GM21367 (cell line): Measurements from ENCODE around the gene C4orf33.
"Not testable (repeated sequence)": the region's sequence is repeated elsewhere in the genome, so short reads cannot be mapped to it uniquely, and the experiment has no call there.

Experiments
- ATAC-seq: cut with Tn5 transposase; IDR thresholded peaks from one replicate; pipeline ENCODE4 v1.9.1; 2021; ENCODE audit not compliant: unreplicated experiment

Gene C4orf33

GRCh38 chr4:129126614-129127013 is 30.7 kb downstream of the C4orf33 start:
- ATAC-seq, result not testable (repeated sequence)

GRCh38 chr4:129129143-129129542 is 33.2 kb downstream of the C4orf33 start:
- ATAC-seq, result no peak

- no peak for ATAC-seq
Measured at GRCh38 chr4:129131343-129131742, 35.4 kb downstream of the C4orf33 start.

- ATAC-seq, result no peak
Measured at GRCh38 chr4:129136433-129136832, 40.5 kb downstream of the C4orf33 start.

- no peak for ATAC-seq
Measured at GRCh38 chr4:129138810-129139496, 43.0 kb downstream of the C4orf33 start.

GRCh38 chr4:129140521-129140920 is 44.6 kb downstream of the C4orf33 start:
- no peak for ATAC-seq

- ATAC-seq, result no peak
Measured at GRCh38 chr4:129143359-129143758, 47.4 kb downstream of the C4orf33 start.

GRCh38 chr4:129144755-129145206 is 48.8 kb downstream of the C4orf33 start:
- no peak for ATAC-seq

- ATAC-seq, result no peak
Measured at GRCh38 chr4:129145222-129145730, 49.3 kb downstream of the C4orf33 start.

GRCh38 chr4:129146639-129147038 is 50.7 kb downstream of the C4orf33 start:
- no peak for ATAC-seq

- no peak for ATAC-seq
Measured at GRCh38 chr4:129148892-129149291, 52.9 kb downstream of the C4orf33 start.

GRCh38 chr4:129149906-129150305 is 54.0 kb downstream of the C4orf33 start:
- no peak for ATAC-seq

GRCh38 chr4:129152350-129152749 is 56.4 kb downstream of the C4orf33 start:
- ATAC-seq, result no peak

GRCh38 chr4:129153700-129154099 is 57.7 kb downstream of the C4orf33 start:
- no peak for ATAC-seq

GRCh38 chr4:129162450-129162849 is 66.5 kb downstream of the C4orf33 start:
- no peak for ATAC-seq

GRCh38 chr4:129163427-129163826 is 67.5 kb downstream of the C4orf33 start:
- ATAC-seq, result no peak

- ATAC-seq, result no peak
Measured at GRCh38 chr4:129164243-129164642, 68.3 kb downstream of the C4orf33 start.
